Measurements from ENCODE around the gene TCOF1. TPM values are rescaled to one million over a fixed set of nuclear protein-coding genes. Genes with fewer than 3 reads are reported as not detected.

TCOF1 gene
- total RNA-seq, 1 experiment from 2014 or later: 75.3 TPM

DNA sequence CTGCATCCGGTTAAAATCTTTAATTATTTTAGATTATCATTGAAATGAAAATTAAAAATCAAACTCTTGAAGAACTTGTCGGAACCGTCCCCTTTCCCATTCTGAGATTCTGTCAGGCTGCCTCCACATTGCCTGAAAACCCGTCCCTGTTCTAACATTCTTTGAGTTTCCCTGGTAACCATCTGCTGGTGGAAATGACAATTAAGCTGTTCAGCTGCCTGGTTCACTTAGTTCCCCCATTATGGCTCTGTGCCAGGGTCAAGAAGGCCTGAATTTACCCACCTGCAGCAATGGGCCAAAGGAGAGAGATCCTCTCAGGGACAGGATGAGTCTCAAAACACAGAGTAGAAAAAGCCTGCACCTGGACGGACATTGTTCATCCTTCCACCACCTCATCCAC is 11.8 kb upstream of the TCOF1 start:
- Histone ChIP-seq H2AFZ (no peak overlapping the region), H3K9me2 (ENCODE audit: insufficient read depth) (no peaks in the 10 kb centered on the region), H3K4me2 (no peak overlapping the region), H3K9me3 (ENCODE audit: insufficient read depth, low read depth) (no peaks in the 10 kb centered on the region), H3F3A (ENCODE audit: insufficient read depth, low read depth) (no peaks in the 10 kb centered on the region), H4K20me1 (ENCODE audit: insufficient read depth) (no peaks in the 10 kb centered on the region), H3K4me3 (no peak overlapping the region), H3K79me2 (ENCODE audit: low read depth) (no peaks in the 10 kb centered on the region), H3K27me3 (ENCODE audit: insufficient read depth, low read depth) (no peaks in the 10 kb centered on the region), H3K4me1 (replicated peaks; ENCODE audit: insufficient read depth) (peaks cover 1% of the 10 kb centered on the region), H3K27ac (no peak overlapping the region), H3K36me3 (ENCODE audit: low read depth) (no peaks in the 10 kb centered on the region)
- no peak for DNase-seq
- ChIA-PET CTCF (interaction anchor here (0.6 kb wide), 1 partner anchor 170 kb away, joined by 3 read pairs; no protein-coding TSS in a partner anchor), POLR2A (ENCODE audit: unreplicated experiment) (no interaction called here)
- intact Hi-C loops (cut with micrococcal nuclease; ENCODE audit: unreplicated experiment): no loop called here
- no TSS peak for BruUV-seq (replicated peaks)
- no peak for TF ChIP-seq EZH2 (IDR thresholded peaks at IDR 0.05; ENCODE audit: low read depth)
- TF ChIP-seq, protein P1, sequence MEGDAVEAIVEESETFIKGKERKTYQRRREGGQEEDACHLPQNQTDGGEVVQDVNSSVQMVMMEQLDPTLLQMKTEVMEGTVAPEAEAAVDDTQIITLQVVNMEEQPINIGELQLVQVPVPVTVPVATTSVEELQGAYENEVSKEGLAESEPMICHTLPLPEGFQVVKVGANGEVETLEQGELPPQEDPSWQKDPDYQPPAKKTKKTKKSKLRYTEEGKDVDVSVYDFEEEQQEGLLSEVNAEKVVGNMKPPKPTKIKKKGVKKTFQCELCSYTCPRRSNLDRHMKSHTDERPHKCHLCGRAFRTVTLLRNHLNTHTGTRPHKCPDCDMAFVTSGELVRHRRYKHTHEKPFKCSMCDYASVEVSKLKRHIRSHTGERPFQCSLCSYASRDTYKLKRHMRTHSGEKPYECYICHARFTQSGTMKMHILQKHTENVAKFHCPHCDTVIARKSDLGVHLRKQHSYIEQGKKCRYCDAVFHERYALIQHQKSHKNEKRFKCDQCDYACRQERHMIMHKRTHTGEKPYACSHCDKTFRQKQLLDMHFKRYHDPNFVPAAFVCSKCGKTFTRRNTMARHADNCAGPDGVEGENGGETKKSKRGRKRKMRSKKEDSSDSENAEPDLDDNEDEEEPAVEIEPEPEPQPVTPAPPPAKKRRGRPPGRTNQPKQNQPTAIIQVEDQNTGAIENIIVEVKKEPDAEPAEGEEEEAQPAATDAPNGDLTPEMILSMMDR (conservative IDR thresholded peaks at IDR 0.05): no peak

GRCh38 chr5:150346592-150346991 is 10.9 kb upstream of the TCOF1 start:
- H3K9me2 ChIP-seq (ENCODE audit: insufficient read depth): no peaks in the 10 kb centered on the region
- no peak overlapping the region for H3K4me3 ChIP-seq
- H3F3A ChIP-seq (ENCODE audit: insufficient read depth, low read depth): no peaks in the 10 kb centered on the region
- H4K20me1 ChIP-seq (ENCODE audit: insufficient read depth): no peaks in the 10 kb centered on the region
- H3K79me2 ChIP-seq (ENCODE audit: low read depth): no peaks in the 10 kb centered on the region
- no peak for DNase-seq
- no peaks in the 10 kb centered on the region for H3K27me3 ChIP-seq (ENCODE audit: insufficient read depth, low read depth)
- H3K27ac ChIP-seq: no peak overlapping the region
- no peaks in the 10 kb centered on the region for H3K36me3 ChIP-seq (ENCODE audit: low read depth)
- no TSS peak for BruUV-seq (replicated peaks)
- no peak overlapping the region for H2AFZ ChIP-seq
- no peak for TF ChIP-seq EZH2 (IDR thresholded peaks at IDR 0.05; ENCODE audit: low read depth)
- TF ChIP-seq, protein P1 (conservative IDR thresholded peaks at IDR 0.05): no peak
- ChIA-PET POLR2A (ENCODE audit: unreplicated experiment) (no interaction called here), CTCF (no interaction called here)
- no peaks in the 10 kb centered on the region for H3K9me3 ChIP-seq (ENCODE audit: insufficient read depth, low read depth)
- peaks cover 6% of the 10 kb centered on the region for H3K4me1 ChIP-seq (replicated peaks; ENCODE audit: insufficient read depth)
- intact Hi-C loops (cut with micrococcal nuclease; ENCODE audit: unreplicated experiment): no loop called here
- no peak overlapping the region for H3K4me2 ChIP-seq

GRCh38 chr5:150347003-150347402 is 10.5 kb upstream of the TCOF1 start:
- POLR2A ChIA-PET (ENCODE audit: unreplicated experiment): no interaction called here
- peaks cover 6% of the 10 kb centered on the region for H3K4me1 ChIP-seq (replicated peaks; ENCODE audit: insufficient read depth)
- no peaks in the 10 kb centered on the region for H4K20me1 ChIP-seq (ENCODE audit: insufficient read depth)
- H3K9me2 ChIP-seq (ENCODE audit: insufficient read depth): no peaks in the 10 kb centered on the region
- H3K36me3 ChIP-seq (ENCODE audit: low read depth): no peaks in the 10 kb centered on the region
- intact Hi-C loops (cut with micrococcal nuclease; ENCODE audit: unreplicated experiment): no loop called here
- H3K27ac ChIP-seq: no peak overlapping the region
- H3F3A ChIP-seq (ENCODE audit: insufficient read depth, low read depth): no peaks in the 10 kb centered on the region
- H2AFZ ChIP-seq: no peak overlapping the region
- H3K79me2 ChIP-seq (ENCODE audit: low read depth): no peaks in the 10 kb centered on the region
- BruUV-seq (replicated peaks): no TSS peak
- H3K4me2 ChIP-seq: no peak overlapping the region
- no peak for DNase-seq
- TF ChIP-seq, protein P1 (conservative IDR thresholded peaks at IDR 0.05): no peak
- no peak for TF ChIP-seq EZH2 (IDR thresholded peaks at IDR 0.05; ENCODE audit: low read depth)
- H3K4me3 ChIP-seq: no peak overlapping the region
- CTCF ChIA-PET: no interaction called here
- H3K9me3 ChIP-seq (ENCODE audit: insufficient read depth, low read depth): no peaks in the 10 kb centered on the region
- no peaks in the 10 kb centered on the region for H3K27me3 ChIP-seq (ENCODE audit: insufficient read depth, low read depth)

Measured in PC-9 (cell line).